Measurements from ENCODE around the gene PTCH1. TPM values are rescaled to one million over a fixed set of nuclear protein-coding genes. Genes with fewer than 3 reads are reported as not detected.

PTCH1 gene
- total and polyA plus RNA-seq, 2 experiments from 2014 or later = 21.4 to 34.1 TPM

- TF ChIP-seq ZNF462 (CRISPR knock-in tag; IDR thresholded peaks at IDR 0.05) (no peak), NANOG (IDR thresholded peaks at IDR 0.05; ENCODE audit: borderline replicate concordance) (no peak), ZNF331 (CRISPR knock-in tag; IDR thresholded peaks at IDR 0.05; ENCODE audit: low read depth) (no peak)
These were observed 38.9 kb downstream of the PTCH1 start (continued) for GRCh38 chr9:95477885-95478284.

DNA sequence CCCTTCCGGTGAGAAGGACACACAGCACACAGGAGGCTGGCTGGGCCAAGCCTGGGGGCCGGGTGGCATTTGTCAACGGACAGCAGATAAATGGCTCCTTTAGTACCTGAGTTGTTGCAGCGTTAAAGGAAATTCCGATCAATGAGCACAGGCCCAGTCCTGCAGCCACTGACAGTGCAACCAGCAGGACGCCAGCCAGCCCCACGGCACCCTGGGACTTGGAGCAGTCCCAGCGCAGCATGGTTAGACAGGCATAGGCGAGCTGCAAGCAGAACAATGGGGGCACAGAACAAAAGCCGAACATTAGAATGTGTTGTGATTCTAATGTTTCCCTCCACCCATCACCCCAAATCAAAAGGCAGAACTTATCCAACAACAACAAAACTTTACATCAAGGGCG is 39.3 kb downstream of the PTCH1 start:
- Mint-ChIP-seq H3K36me3 (ENCODE audit: low read depth) (peaks cover 51% of the 10 kb centered on the region), H3K4me3 (no peak overlapping the region), H3K27ac (no peak overlapping the region), H3K9me3 (no peaks in the 10 kb centered on the region), H3K4me1 (peaks cover 53% of the 10 kb centered on the region), H3K27me3 (ENCODE audit: insufficient read depth, low read depth, poor library complexity) (no peaks in the 10 kb centered on the region)
- H3K4me1 ChIP-seq (ENCODE audit: insufficient read depth) = peaks cover 27% of the 10 kb centered on the region
- DNase-seq (ENCODE audit: low spot score) = no peak
- H3F3A ChIP-seq (replicated peaks; ENCODE audit: low read depth) = 0 out of 2 replicates have a peak, but pooled peaks cover 3% of the 10 kb centered on the region
- H3K4me3 ChIP-seq = no peak overlapping the region
- peaks cover 12% of the 10 kb centered on the region for H4K20me1 ChIP-seq (replicated peaks; ENCODE audit: insufficient read depth)
- peaks cover 55% of the 10 kb centered on the region for H3K36me3 ChIP-seq (ENCODE audit: insufficient read depth)
- no peak overlapping the region for H2AFZ ChIP-seq
- ATAC-seq = peak; percentile 89
- H3K79me2 ChIP-seq (replicated peaks; ENCODE audit: insufficient read depth) = peaks cover 15% of the 10 kb centered on the region
- H3K4me2 ChIP-seq = no peak overlapping the region
- TF ChIP-seq CREB1 (CRISPR knock-in tag; IDR thresholded peaks at IDR 0.05; ENCODE audit: low read depth) (no peak), JUNB (IDR thresholded peaks at IDR 0.05; ENCODE audit: unreplicated experiment) (no peak), EZH2phosphoT487 (IDR thresholded peaks at IDR 0.05; ENCODE audit: unreplicated experiment) (no peak)
- no peaks in the 10 kb centered on the region for H3K9me2 ChIP-seq (ENCODE audit: insufficient read depth)
- no peak overlapping the region for H3K27ac ChIP-seq (ENCODE audit: low read depth)
- H3K27me3 ChIP-seq (ENCODE audit: insufficient read depth) = no peaks in the 10 kb centered on the region

Measured in GM23338 (cell line).